ENCODE data around the gene ALG12.
"Not testable (repeated sequence)": the region's sequence is repeated elsewhere in the genome, so short reads cannot be mapped to it uniquely, and the experiment has no call there.

The ALG12 gene

DNA sequence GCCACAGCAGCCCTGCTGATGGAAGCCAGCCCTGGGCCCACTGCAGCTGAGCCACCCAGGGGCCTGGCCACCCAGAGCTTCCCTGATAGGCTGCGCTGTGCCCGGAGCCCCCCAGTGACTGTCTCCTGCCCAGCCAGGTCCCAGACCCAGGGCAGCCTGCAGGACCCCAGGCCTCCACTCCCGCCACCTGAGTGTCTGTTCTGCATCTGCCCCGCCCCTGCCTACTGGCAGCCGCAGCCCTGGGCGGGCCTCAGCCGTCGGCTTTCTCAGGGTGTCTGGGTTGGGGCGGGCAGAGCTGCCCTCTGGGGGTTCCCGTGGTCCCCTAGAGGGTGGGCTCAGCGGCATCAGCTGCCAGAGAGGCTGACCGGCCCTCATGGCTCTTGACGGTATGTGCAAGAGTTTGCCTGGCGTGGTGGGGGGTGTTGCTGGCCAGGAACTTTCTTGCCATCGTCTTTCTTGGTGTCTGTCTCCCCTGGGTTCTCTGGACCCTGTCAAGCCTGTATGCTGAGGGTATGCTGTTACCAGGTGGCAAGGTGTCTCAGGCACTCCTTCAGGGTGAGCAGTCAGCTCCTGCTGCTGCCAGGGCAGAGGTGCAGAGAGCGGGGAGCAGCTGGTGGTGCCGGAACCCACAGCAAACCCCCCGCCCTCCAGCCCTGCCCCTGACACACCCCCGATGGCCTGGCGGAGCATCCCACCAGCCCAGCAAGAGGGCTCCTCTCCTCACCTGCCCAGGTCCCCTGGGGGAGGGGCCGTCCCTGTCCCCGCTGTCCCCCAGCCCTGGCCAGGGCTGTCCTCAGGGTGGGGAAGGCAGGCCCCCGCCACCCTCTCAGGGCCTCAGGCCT, 30.1 kb upstream of the ALG12 start:
- Histone ChIP-seq H3K18ac (ENCODE audit: low read length) (no peak overlapping the region), H3K27me3 (ENCODE audit: insufficient read depth, low read length, poor library complexity) (no peaks in the 10 kb centered on the region), H3K4me1 (ENCODE audit: control insufficient read depth, low read depth, low read length) (no peaks in the 10 kb centered on the region), H3K27ac (ENCODE audit: low read depth, low read length) (no peak overlapping the region), H3K9ac (ENCODE audit: low read length) (no peak overlapping the region), H3K36me3 (ENCODE audit: control insufficient read depth, insufficient read depth, low read length) (no peaks in the 10 kb centered on the region), H3K4ac (ENCODE audit: low read depth, low read length) (no peak overlapping the region), H3K79me1 (ENCODE audit: low read length) (no peaks in the 10 kb centered on the region), H4K8ac (ENCODE audit: low read depth, low read length) (no peak overlapping the region), H3K56ac (ENCODE audit: low read length) (no peak overlapping the region), H2AK5ac (ENCODE audit: low read length) (no peak overlapping the region), H2BK5ac (ENCODE audit: low read length) (no peak overlapping the region), H2BK120ac (ENCODE audit: low read depth, low read length) (no peak overlapping the region), H4K5ac (ENCODE audit: low read length) (no peak overlapping the region), H3K4me2 (ENCODE audit: low read length) (no peak overlapping the region), H3K4me3 (ENCODE audit: low read length) (no peak overlapping the region), H2BK15ac (replicated peaks; ENCODE audit: low read depth) (no peak overlapping the region), H3K23ac (ENCODE audit: low read length) (no peak overlapping the region), H3K79me2 (ENCODE audit: control insufficient read depth, insufficient read depth, low read length) (no peaks in the 10 kb centered on the region)
- no CpG with 5 or more reads among the region's 23 CpGs for WGBS (ENCODE audit: extremely low coverage, insufficient coverage, low lambda C conversion rate)
- no peak for DNase-seq

DNA sequence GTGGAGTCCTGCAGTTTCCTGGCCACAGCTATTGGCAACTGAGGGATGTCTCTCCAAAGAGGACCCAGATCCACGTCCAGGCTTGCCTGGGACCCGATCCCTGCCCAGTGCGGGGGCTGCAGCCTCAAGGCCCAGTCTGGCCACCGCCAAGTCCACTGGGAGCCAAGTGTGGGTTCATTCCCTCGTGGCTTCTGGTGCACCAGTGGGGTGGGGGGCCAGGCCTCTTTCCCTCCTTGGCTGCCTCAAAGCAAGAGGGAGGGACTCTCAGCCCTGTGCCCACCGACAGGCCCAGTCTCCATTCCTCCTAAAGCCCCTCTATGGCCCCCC, 29.0 kb upstream of the ALG12 start:
- no peaks in the 10 kb centered on the region for H3K27me3 ChIP-seq (ENCODE audit: insufficient read depth, low read length, poor library complexity)
- no CpG with 5 or more reads among the region's 6 CpGs for WGBS (ENCODE audit: extremely low coverage, insufficient coverage, low lambda C conversion rate)

DNA sequence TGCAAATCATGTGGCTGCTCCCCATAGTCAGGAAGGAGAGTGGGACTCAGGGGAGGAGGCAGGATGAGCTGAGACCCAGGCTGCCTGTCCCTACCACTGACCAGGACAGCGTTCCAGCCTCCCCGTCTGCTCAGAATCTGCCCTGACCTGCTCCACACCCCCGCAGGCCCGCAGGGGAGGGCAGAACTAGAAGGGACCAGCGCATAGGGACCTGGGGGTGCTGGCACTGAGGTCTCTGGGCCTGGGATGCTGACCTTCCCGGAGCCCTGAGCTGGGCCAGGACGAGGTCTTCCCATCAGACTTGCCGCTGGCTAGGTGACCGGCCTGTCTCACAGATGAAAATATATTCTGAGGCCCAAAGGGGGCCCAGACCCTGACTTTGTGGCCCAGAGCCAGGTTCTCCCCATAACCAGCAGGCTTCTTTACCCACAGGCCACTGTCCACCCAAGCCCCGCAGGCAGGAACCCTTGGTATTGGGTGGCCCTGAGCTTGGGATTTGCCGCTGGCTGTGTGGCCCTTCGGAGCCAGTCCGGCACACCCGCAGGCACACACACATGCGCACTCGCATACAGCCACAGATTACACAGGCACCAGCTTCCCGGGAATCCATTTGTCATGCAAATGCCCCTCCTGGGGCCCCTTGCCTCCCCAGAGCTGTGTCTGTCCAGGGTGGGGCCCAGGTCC, 28.5 kb upstream of the ALG12 start:
- no peaks in the 10 kb centered on the region for H3K4me1 ChIP-seq (ENCODE audit: control insufficient read depth, low read depth, low read length)
- H3K18ac ChIP-seq (ENCODE audit: low read length): no peak overlapping the region
- no peaks in the 10 kb centered on the region for H3K36me3 ChIP-seq (ENCODE audit: control insufficient read depth, insufficient read depth, low read length)
- H3K9ac ChIP-seq (ENCODE audit: low read length): no peak overlapping the region
- H3K79me2 ChIP-seq (ENCODE audit: control insufficient read depth, insufficient read depth, low read length): no peaks in the 10 kb centered on the region
- H3K79me1 ChIP-seq (ENCODE audit: low read length): no peaks in the 10 kb centered on the region
- H3K4me2 ChIP-seq (ENCODE audit: low read length): no peak overlapping the region
- H2BK15ac ChIP-seq (replicated peaks; ENCODE audit: low read depth): no peak overlapping the region
- no CpG with 5 or more reads among the region's 17 CpGs for WGBS (ENCODE audit: extremely low coverage, insufficient coverage, low lambda C conversion rate)
- H4K5ac ChIP-seq (ENCODE audit: low read length): no peak overlapping the region
- H4K8ac ChIP-seq (ENCODE audit: low read depth, low read length): no peak overlapping the region
- no peak overlapping the region for H3K27ac ChIP-seq (ENCODE audit: low read depth, low read length)
- H3K23ac ChIP-seq (ENCODE audit: low read length): no peak overlapping the region
- H3K4me3 ChIP-seq (ENCODE audit: low read length): no peak overlapping the region
- no peak overlapping the region for H2AK5ac ChIP-seq (ENCODE audit: low read length)
- no peak overlapping the region for H3K56ac ChIP-seq (ENCODE audit: low read length)
- no peak overlapping the region for H2BK120ac ChIP-seq (ENCODE audit: low read depth, low read length)
- H3K27me3 ChIP-seq (ENCODE audit: insufficient read depth, low read length, poor library complexity): no peaks in the 10 kb centered on the region
- H2BK5ac ChIP-seq (ENCODE audit: low read length): no peak overlapping the region
- DNase-seq: no peak
- no peak overlapping the region for H3K4ac ChIP-seq (ENCODE audit: low read depth, low read length)

More for the DNA sequence above, 29.0 kb upstream of the ALG12 start:
- Histone ChIP-seq H3K4ac (ENCODE audit: low read depth, low read length) (no peak overlapping the region), H2BK5ac (ENCODE audit: low read length) (no peak overlapping the region), H3K4me1 (ENCODE audit: control insufficient read depth, low read depth, low read length) (no peaks in the 10 kb centered on the region), H3K27ac (ENCODE audit: low read depth, low read length) (no peak overlapping the region), H3K23ac (ENCODE audit: low read length) (no peak overlapping the region), H2AK5ac (ENCODE audit: low read length) (no peak overlapping the region), H3K79me1 (ENCODE audit: low read length) (no peaks in the 10 kb centered on the region), H4K8ac (ENCODE audit: low read depth, low read length) (no peak overlapping the region), H3K4me3 (ENCODE audit: low read length) (no peak overlapping the region), H3K18ac (ENCODE audit: low read length) (no peak overlapping the region), H3K9ac (ENCODE audit: low read length) (no peak overlapping the region), H3K56ac (ENCODE audit: low read length) (no peak overlapping the region), H3K79me2 (ENCODE audit: control insufficient read depth, insufficient read depth, low read length) (no peaks in the 10 kb centered on the region), H2BK15ac (replicated peaks; ENCODE audit: low read depth) (no peak overlapping the region), H4K5ac (ENCODE audit: low read length) (no peak overlapping the region), H3K36me3 (ENCODE audit: control insufficient read depth, insufficient read depth, low read length) (no peaks in the 10 kb centered on the region), H3K4me2 (ENCODE audit: low read length) (no peak overlapping the region), H2BK120ac (ENCODE audit: low read depth, low read length) (no peak overlapping the region)
- DNase-seq: no peak

DNA sequence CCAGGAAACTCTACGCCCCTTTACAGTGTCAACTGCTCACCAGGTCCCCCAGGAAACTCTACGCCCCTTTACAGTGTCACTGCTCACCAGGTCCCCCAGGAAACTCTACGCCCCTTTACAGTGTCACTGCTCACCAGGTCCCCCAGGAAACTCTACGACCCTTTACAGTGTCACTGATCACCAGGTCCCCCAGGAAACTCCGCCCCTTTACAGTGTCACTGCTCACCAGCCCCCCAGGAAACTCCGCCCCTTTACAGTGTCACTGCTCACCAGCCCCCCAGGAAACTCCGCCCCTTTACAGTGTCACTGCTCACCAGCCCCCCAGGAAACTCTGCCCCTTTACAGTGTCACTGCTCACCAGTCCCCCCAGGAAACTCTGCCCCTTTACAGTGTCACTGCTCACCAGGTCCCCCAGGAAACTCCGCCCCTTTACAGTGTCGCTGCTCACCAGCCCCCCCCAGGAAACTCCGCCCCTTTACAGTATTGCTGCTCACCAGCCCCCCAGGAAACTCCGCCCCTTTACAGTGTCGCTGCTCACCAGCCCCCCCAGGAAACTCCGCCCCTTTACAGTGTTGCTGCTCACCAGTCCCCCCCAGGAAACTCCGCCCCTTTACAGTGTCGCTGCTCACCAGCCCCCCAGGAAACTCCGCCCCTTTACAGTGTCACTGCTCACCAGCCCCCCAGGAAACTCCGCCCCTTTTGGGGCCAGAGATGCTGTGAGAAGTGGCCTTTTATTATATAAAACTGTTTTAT, 27.0 kb upstream of the ALG12 start:
- H2AK5ac ChIP-seq (ENCODE audit: low read length); H2BK15ac ChIP-seq (replicated peaks; ENCODE audit: low read depth); H3K79me2 ChIP-seq (ENCODE audit: control insufficient read depth, insufficient read depth, low read length); H3K79me1 ChIP-seq (ENCODE audit: low read length); H4K5ac ChIP-seq (ENCODE audit: low read length); H3K4ac ChIP-seq (ENCODE audit: low read depth, low read length); H3K9ac ChIP-seq (ENCODE audit: low read length); H4K8ac ChIP-seq (ENCODE audit: low read depth, low read length); H3K4me2 ChIP-seq (ENCODE audit: low read length); H3K4me1 ChIP-seq (ENCODE audit: control insufficient read depth, low read depth, low read length); H3K18ac ChIP-seq (ENCODE audit: low read length); H2BK5ac ChIP-seq (ENCODE audit: low read length); H2BK120ac ChIP-seq (ENCODE audit: low read depth, low read length); H3K36me3 ChIP-seq (ENCODE audit: control insufficient read depth, insufficient read depth, low read length); H3K27me3 ChIP-seq (ENCODE audit: insufficient read depth, low read length, poor library complexity); H3K4me3 ChIP-seq (ENCODE audit: low read length); H3K27ac ChIP-seq (ENCODE audit: low read depth, low read length); H3K23ac ChIP-seq (ENCODE audit: low read length); H3K56ac ChIP-seq (ENCODE audit: low read length): not testable (repeated sequence)
- no CpG with 5 or more reads among the region's 17 CpGs for WGBS (ENCODE audit: extremely low coverage, insufficient coverage, low lambda C conversion rate)
- DNase-seq: peak; percentile 54

DNA sequence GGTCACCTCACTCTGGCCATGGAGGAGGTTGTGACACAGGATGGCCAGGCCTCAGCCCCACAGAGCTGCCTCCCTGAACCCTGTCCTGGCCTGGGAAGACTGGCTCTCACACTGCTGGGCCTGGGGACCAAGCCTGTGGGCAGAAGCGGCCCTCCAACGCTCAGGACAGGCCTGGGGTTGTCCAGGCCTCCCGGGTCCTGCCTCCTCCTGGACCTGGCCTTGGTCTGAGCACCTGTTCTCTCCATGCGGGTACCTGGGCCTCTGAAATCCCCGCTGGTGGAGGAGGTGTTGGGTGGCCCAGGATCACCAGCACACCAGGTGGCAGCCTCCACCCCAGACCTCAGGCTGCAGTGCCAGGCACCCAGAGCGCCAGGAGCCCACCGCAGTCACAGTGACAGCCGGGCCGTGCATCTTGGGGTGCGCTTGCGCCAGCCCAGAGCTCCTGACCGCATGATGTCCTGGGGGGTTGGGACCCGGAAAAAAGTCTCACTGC, 26.2 kb upstream of the ALG12 start:
- no peak for DNase-seq
- WGBS (ENCODE audit: extremely low coverage, insufficient coverage, low lambda C conversion rate): no CpG with 5 or more reads among the region's 13 CpGs

More for the DNA sequence above, 26.2 kb upstream of the ALG12 start:
- no peak overlapping the region for H2BK5ac ChIP-seq (ENCODE audit: low read length)
- H3K18ac ChIP-seq (ENCODE audit: low read length): no peak overlapping the region
- H3K9ac ChIP-seq (ENCODE audit: low read length): no peak overlapping the region
- no peaks in the 10 kb centered on the region for H3K79me2 ChIP-seq (ENCODE audit: control insufficient read depth, insufficient read depth, low read length)
- H3K27me3 ChIP-seq (ENCODE audit: insufficient read depth, low read length, poor library complexity): no peaks in the 10 kb centered on the region
- H3K4ac ChIP-seq (ENCODE audit: low read depth, low read length): no peak overlapping the region
- H4K8ac ChIP-seq (ENCODE audit: low read depth, low read length): no peak overlapping the region
- no peak overlapping the region for H3K4me2 ChIP-seq (ENCODE audit: low read length)
- H3K27ac ChIP-seq (ENCODE audit: low read depth, low read length): no peak overlapping the region
- H3K36me3 ChIP-seq (ENCODE audit: control insufficient read depth, insufficient read depth, low read length): no peaks in the 10 kb centered on the region
- H3K56ac ChIP-seq (ENCODE audit: low read length): no peak overlapping the region
- H3K4me1 ChIP-seq (ENCODE audit: control insufficient read depth, low read depth, low read length): no peaks in the 10 kb centered on the region
- no peak overlapping the region for H3K4me3 ChIP-seq (ENCODE audit: low read length)
- H2BK15ac ChIP-seq (replicated peaks; ENCODE audit: low read depth): no peak overlapping the region
- H2AK5ac ChIP-seq (ENCODE audit: low read length): no peak overlapping the region
- no peak overlapping the region for H4K5ac ChIP-seq (ENCODE audit: low read length)
- H3K23ac ChIP-seq (ENCODE audit: low read length): no peak overlapping the region
- H2BK120ac ChIP-seq (ENCODE audit: low read depth, low read length): no peak overlapping the region
- no peaks in the 10 kb centered on the region for H3K79me1 ChIP-seq (ENCODE audit: low read length)
